HG03139 (cell line): ENCODE data around the gene ASB1.
"Not testable (repeated sequence)": the region's sequence is repeated elsewhere in the genome, so short reads cannot be mapped to it uniquely, and the experiment has no call there.

Source experiments
- ATAC-seq: cut with Tn5 transposase; IDR thresholded peaks from one replicate; pipeline ENCODE4 v1.9.1; 2021; ENCODE audit not compliant: unreplicated experiment

The ASB1 gene

GRCh38 chr2:238403632-238404405 lies 22.9 kb upstream of the ASB1 start:
- ATAC-seq: no peak

DNA sequence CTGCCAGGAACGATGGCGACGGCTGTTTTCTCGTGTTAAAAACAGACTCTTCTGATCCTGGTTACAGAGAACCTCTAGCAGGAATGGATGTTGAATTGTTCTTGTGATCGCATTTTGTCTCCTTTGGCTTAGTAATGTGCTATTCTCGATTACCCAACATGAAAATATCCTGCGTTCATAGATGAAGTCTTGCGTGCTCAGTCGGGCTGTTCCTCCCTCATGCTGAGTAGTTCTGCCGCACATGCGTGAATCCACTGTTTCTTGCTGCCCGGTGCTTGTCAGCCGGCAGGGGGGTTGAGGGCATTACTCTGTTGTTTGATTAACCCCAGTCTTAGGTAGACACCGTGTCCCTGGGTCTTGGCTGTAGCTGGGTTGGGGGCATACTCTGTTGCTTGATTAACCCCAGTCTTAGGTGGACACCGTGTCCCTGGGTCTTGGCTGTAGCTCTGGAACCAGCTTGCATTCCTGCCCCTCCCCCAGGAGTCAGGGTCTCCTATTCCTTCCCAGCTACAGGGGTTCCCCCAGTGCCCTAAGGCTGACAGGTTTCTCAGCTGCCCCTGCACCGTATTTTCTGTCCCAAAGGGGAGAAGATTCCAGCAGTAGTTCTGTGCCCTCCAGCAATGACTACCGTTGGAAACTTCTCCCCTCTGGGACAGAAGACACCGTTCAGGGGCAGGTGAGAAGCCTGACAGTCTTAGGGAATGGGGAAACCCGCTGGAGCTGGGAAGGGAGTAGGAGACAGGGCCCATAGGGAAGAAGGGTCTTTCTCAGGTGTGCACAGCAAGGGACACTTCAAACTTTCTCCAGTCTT lies 22.1 kb upstream of the ASB1 start:
- ATAC-seq: no peak

DNA sequence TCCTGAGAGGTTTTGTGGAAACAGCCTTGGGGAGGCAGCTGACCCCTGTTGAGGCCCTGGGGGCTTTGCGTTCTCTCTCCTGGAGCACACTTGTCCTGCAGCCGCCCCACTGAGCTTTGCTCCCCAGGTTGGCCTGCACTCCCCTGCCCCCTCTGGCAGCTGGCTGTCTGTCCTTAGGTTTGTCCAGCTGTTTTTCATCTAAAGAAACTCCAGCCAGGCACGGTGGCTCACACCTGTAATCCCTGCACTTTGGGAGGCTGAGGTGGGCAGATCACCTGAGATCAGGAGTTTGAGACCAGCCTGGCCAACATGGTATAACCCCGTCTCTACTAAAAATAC lies 21.5 kb upstream of the ASB1 start:
- ATAC-seq: not testable (repeated sequence)

DNA sequence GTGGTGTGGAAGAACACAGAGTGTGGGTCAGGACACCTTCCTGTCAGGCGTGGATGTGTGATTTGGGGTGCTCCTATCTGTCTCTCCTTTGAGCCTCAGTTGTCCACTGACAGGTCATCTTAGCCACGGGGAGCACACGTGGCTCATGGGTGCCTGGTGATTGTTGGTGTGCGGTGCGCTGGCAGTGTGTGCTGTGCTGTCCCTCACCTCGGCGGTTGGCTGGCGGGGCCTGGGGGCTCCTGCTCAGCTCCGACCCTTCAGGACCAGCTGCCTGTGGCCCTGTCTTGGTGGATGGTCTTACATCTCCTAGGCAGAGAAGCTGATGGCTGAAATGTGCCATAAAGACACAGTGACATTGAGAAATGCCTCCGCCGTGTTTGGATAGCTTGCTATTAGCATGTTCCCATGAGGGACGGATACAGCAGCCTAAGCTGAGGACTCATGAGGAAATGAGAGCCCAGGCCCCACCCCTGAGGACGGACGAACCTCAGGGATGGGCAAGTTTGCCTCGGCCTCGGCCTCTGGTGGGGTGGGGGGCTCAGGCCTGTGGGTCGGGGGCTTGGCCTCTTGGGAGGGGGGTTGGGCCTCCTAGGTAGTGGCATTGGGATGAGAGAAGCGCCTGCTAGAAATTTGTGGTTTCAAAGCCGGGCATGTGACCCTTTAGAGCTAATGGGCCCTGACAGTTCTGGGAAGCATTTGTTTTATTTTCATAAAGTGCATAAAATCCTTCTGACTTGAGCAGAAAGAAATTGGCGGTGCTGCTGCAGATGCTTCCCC lies 20.3 kb upstream of the ASB1 start:
- ATAC-seq: no peak

GRCh38 chr2:238406998-238407285 lies 19.8 kb upstream of the ASB1 start:
- no peak for ATAC-seq

DNA sequence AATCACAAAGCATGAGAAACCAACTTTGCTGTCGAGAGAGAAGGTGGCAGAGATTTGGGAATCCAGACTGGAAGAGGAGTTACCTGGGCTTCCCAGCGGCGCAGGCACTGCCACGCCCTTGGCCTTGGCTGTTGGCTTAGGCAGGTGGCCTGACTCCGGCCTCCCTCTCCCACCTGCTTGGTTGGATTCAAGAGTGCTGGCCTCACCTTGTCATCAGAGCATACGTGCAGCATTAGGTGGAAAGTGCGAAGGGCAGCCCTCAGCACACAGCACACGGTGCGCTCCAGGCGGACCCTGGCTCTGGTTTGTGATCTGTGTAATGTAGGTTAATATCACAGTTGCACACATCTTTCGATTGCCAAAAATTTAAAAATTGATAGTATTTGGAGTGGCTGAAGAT lies 19.2 kb upstream of the ASB1 start:
- no peak for ATAC-seq

DNA sequence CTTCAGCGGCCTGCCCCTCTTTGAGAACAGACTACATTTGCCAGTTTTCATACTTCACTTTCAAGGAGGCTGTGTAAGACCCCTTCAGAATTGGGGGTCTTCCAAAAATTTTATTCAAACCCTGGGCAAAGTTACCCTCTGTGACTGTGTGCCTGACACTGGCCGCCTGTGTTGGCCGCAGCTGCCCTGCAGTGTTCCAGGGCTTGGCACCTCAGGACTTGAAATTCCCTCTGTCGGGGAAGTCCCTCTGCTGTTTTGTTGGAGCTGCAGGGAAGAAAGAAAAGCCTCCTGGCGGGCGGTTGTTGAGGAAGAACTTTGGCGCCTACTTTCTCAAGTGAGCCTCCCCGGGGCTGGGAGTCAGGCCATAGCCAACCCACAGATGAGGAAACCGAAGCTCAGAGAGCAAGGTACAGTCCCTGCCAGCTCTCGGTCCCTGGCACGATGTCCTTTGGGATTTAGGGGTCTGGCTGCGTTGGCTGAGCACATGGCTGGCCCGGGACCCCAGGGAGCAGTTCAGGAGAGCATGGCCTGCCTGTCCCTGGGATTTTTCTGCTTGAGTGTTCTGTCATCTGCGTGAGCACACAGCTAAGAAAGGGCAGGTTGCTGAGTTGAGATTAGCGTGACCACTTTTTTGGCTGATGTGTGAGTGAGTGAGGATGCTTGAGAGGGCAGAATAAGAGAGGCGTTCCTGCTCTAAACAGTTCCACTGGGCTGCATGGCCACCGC lies 17.9 kb upstream of the ASB1 start:
- ATAC-seq: no peak

GRCh38 chr2:238409341-238410199 lies 17.2 kb upstream of the ASB1 start:
- ATAC-seq: no peak

DNA sequence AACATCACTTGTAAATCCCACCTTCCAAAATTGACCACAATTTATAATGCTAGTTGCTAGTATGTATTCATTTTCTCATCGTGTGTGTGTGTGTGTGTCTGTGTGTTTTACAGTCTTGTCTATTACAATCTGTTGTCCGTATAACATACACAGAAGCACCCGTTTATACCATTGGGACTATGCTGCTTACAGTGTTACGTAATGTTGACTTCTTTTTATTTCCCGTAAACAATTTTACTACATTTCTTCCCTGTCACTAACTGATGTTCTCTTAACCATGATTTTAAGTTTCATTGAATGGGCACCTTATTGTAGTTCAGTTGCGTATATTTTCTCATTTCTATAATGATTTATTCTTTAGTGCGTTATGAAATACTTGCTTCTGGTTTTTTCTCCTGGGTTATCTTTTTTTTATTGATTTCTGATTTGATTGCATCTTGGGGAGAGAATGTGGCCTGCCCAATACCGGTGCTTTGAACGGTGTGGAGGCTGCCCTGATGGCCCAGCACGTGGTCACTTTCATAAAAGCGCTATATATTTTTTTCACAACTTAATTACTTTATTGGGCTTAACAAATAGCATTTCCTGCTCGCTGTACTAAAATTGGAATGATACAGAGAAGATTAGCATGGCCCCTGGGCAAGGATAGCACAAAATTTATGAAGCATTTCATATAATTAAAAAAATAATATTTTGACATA lies 14.5 kb upstream of the ASB1 start:
- ATAC-seq: no peak

DNA sequence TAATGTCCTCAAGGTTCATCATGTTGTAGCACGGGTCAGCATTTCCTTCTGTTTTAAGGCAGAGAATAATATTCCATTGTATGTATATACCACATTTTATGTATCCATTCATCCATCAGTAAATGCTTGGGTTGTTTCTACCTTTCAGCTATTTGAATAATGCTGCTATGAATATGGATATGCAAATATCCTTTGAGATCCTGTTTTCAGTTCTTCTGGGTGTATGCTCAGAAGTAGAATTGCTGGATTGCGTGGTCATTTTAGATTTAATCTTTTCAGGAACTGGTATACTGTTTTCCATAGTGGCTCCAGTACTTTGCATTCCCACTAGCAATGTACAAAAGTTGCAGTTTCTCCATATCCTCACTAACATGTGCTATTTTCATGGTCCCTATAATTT lies 13.4 kb upstream of the ASB1 start:
- no peak for ATAC-seq

GRCh38 chr2:238415036-238415764 lies 11.5 kb upstream of the ASB1 start:
- no peak for ATAC-seq

GRCh38 chr2:238415893-238416292 lies 10.8 kb upstream of the ASB1 start:
- ATAC-seq: no peak

DNA sequence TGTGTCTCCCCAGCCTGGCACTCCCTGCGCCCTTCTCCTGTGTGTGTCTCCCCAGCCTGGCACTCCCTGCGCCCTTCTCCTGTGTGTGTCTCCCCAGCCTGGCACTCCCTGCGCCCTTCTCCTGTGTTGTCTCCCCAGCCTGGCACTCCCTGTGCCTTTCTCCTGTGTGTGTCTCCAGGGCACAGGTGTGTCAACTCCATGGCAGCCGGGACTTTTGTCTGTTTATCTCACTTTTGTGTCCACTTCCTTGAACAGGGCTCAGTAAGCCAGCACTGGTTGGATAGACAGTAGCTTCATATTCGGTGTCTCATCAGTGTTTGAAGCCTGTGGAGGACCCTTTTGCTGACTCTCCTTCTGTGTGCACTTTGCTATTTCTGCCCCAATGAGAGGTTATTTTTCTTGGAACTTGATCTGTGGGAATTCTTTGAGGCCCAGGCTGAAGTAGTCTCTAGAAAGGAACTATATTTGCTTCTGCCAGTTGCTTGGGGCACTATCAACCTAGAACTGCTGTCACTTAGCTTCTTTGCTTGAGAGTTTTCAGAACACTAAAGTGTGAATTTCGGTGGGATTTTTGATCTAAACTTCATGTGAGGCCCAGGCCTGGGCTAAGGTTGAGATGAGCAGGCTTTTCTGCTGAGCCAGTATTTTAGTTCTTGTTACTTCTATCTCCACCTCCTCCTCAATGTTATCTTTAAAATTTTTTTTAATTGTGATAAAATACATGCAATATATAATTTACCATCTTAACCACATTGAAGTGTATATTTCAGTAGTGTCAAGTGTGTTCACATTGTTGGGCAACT lies 8.3 kb upstream of the ASB1 start:
- ATAC-seq: no peak

GRCh38 chr2:238418999-238419546 lies 7.7 kb upstream of the ASB1 start:
- no peak for ATAC-seq

GRCh38 chr2:238420442-238420841 lies 6.3 kb upstream of the ASB1 start:
- no peak for ATAC-seq

DNA sequence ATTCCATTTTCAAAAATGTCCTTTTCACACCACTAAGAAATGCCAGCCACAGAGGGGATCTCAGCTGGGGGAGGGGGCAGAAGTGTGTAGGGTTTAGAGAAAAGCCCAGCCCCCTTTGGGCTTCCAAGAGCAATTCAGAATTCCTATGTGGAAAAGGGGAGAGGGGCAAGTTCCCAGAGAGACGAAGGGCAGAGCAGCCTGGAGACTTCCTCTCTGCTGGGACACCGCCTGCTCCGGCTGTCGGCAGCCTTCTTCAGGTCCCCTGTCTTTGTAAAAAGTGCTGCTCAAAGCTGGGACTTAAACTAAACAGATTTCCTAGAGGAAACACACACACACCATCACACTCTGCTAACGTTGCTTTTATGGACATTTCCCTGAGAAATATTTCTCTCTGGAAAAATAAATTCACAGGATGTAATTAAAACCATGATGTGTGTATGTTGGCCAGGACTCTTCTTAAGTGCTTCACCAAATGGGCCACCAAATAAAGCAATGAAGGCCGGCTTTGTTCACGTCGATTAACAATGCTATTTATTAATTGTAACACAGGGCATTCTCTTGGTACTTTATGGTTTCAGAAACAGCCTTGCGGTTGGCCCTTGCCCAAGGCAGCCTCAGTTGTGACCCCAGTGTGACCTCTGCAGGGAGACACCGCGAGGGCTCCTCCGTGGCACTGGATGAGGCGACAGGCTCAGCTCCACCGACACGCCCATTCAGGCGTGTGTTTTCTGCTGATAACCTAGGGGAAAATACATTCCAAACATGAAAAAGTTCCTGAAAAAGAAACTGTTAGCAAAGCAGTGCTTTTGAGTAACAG lies 5.6 kb upstream of the ASB1 start:
- ATAC-seq: no peak

DNA sequence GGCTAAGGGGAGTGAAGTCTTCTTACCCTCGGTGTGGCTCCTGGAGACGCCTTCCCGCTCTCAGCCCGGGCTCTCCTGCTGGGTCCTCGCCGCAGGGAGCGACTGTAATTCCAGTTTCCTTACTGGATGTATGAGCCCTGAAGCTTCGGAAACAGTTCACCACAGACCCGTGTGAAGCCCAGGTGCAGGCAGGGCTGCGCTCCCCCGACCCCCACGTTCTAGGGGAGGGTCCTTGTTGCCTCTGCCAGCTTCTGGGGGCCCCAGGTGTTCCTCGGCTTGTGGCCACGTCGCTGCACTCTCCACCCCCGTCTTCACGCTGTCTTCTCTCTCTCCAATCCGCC lies 5.1 kb upstream of the ASB1 start:
- no peak for ATAC-seq
